ENCODE measurements around the gene RAPGEF4.

The RAPGEF4 gene

GRCh38 chr2:172863341-172863740 lies 127.7 kb downstream of the RAPGEF4 start:
- DNase-seq = no peak

- DNase-seq = peak; percentile 23
Observed at GRCh38 chr2:172864182-172864581, 128.5 kb downstream of the RAPGEF4 start.

GRCh38 chr2:172865422-172865821 lies 129.8 kb downstream of the RAPGEF4 start:
- DNase-seq = peak; percentile 10

GRCh38 chr2:172869861-172870260 lies 134.2 kb downstream of the RAPGEF4 start:
- no peak for DNase-seq

- no peak for DNase-seq
Observed at GRCh38 chr2:172870396-172870795, 134.8 kb downstream of the RAPGEF4 start.

- DNase-seq = no peak
Observed at GRCh38 chr2:172877826-172878225, 142.2 kb downstream of the RAPGEF4 start.

- peak; percentile 20 for DNase-seq
Observed at GRCh38 chr2:172878260-172878659, 142.6 kb downstream of the RAPGEF4 start.

GRCh38 chr2:172884336-172884735 lies 148.7 kb downstream of the RAPGEF4 start:
- no peak for DNase-seq

- DNase-seq = no peak
Observed at GRCh38 chr2:172885996-172886395, 150.4 kb downstream of the RAPGEF4 start.

GRCh38 chr2:172887280-172887679 lies 151.6 kb downstream of the RAPGEF4 start:
- no peak for DNase-seq

GRCh38 chr2:172888714-172889669 lies 153.3 kb downstream of the RAPGEF4 start:
- no peak for DNase-seq

GRCh38 chr2:172889768-172890430 lies 154.3 kb downstream of the RAPGEF4 start:
- DNase-seq = no peak

GRCh38 chr2:172893111-172893510 lies 157.5 kb downstream of the RAPGEF4 start:
- no peak for DNase-seq

GRCh38 chr2:172893671-172894070 lies 158.0 kb downstream of the RAPGEF4 start:
- no peak for DNase-seq

- no peak for DNase-seq
Observed at GRCh38 chr2:172894689-172895387, 159.2 kb downstream of the RAPGEF4 start.

- DNase-seq = no peak
Observed at GRCh38 chr2:172896661-172897081, 161.0 kb downstream of the RAPGEF4 start.

- DNase-seq = no peak
Observed at GRCh38 chr2:172900871-172901270, 165.2 kb downstream of the RAPGEF4 start.

GRCh38 chr2:172901913-172902312 lies 166.3 kb downstream of the RAPGEF4 start:
- DNase-seq = no peak

- no peak for DNase-seq
Observed at GRCh38 chr2:172904236-172904635, 168.6 kb downstream of the RAPGEF4 start.

GRCh38 chr2:172905937-172906811 lies 170.5 kb downstream of the RAPGEF4 start:
- DNase-seq = no peak

GRCh38 chr2:172908275-172908674 lies 172.6 kb downstream of the RAPGEF4 start:
- no peak for DNase-seq

GRCh38 chr2:172909454-172909853 lies 173.8 kb downstream of the RAPGEF4 start:
- no peak for DNase-seq

Measured in fibroblast of skin of right biceps (primary cell).